HepG2 (cell line): ENCODE measurements around the gene PPIL6.

Source experiments
- ESRRA ChIP-seq: sonication (generic); formaldehyde crosslinking; IDR thresholded peaks from 2 replicates; pipeline ENCODE4 v1.5.1; 2020; ENCODE audit warnings: mild to moderate bottlenecking, low read depth, missing genetic modification reagents
- RNF2 ChIP-seq: fragments of 450-650 bp; conservative IDR thresholded peaks from 2 replicates; pipeline ENCODE4 v1.6.1; 2016; ENCODE audit warnings: low read depth
- SUZ12 ChIP-seq: fragments of 150-350 bp; IDR thresholded peaks from 2 replicates; pipeline ENCODE4 v1.6.1; 2014; ENCODE audit warnings: low read depth, low read length
- ZNF317 ChIP-seq: sonication (generic); formaldehyde crosslinking; IDR thresholded peaks from 2 replicates; pipeline ENCODE4 v1.5.0; 2020; ENCODE audit warnings: mild to moderate bottlenecking, missing genetic modification reagents
- ZNF816 ChIP-seq: sonication (generic); formaldehyde crosslinking; IDR thresholded peaks from 2 replicates; pipeline ENCODE4 v1.8.0; 2022; ENCODE audit warnings: missing genetic modification reagents, mild to moderate bottlenecking, borderline replicate concordance
- TF ChIP-seq, protein P1 (sequence below): sonication (generic); formaldehyde crosslinking; IDR thresholded peaks from 2 replicates; pipeline ENCODE4 v1.5.0; 2020; ENCODE audit warnings: mild to moderate bottlenecking, missing genetic modification reagents, moderate library complexity

DNA sequence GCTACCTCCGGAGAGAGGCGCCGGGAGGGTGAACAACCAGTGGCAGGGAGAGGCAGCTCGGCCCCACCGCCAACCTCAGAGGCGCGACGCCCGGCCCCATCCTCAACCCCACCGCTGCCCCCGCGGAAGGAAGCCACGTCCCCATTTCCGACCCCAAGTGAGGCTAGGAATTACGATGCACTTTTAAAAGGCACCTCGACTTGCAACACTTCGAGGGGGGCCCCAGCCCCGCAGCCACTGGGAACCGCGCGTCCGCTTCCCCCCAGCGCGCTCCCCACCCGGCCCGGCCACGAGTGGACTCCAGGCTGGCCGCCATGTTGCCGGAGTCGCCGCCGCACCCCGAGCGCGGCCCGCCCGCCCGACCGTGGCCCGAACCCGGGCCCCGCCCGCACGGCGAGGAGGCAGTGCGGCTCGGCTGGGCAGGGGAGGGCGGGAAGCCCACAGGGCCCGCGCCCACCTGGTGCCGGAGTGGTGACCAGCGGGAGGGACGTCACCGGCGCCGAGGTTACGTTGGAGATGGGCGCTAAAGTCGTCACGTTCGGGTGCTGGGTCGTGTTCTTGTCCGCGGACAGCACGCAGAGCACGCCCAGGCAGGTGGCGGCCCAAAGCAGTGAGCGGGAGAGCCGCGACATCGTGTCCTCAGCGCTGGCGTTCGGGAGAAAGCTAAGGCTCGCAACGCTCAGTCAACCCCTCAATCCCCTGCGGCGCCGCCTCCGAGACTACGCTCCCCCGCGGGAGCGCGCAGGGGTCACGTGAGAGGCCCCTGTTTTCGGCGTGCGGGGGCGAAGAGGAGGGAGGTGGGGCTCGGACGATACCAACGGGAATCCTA is 58.5 kb downstream of the PPIL6 start, which contains the start of gene CD164:
- TF ChIP-seq SUZ12, result no peak
- peak; percentile 79 for TF ChIP-seq ESRRA
- TF ChIP-seq ZNF816 (CRISPR knock-in tag), result no peak; the same call in 1 of the 2 replicates
- TF ChIP-seq, protein P1, sequence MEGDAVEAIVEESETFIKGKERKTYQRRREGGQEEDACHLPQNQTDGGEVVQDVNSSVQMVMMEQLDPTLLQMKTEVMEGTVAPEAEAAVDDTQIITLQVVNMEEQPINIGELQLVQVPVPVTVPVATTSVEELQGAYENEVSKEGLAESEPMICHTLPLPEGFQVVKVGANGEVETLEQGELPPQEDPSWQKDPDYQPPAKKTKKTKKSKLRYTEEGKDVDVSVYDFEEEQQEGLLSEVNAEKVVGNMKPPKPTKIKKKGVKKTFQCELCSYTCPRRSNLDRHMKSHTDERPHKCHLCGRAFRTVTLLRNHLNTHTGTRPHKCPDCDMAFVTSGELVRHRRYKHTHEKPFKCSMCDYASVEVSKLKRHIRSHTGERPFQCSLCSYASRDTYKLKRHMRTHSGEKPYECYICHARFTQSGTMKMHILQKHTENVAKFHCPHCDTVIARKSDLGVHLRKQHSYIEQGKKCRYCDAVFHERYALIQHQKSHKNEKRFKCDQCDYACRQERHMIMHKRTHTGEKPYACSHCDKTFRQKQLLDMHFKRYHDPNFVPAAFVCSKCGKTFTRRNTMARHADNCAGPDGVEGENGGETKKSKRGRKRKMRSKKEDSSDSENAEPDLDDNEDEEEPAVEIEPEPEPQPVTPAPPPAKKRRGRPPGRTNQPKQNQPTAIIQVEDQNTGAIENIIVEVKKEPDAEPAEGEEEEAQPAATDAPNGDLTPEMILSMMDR (CRISPR knock-in tag), result no peak; the same call in none of the 2 replicates
- TF ChIP-seq ZNF317 (CRISPR knock-in tag), result peak; percentile 59; the same call in 1 of the 2 replicates
- peak; percentile 61; the same call in 1 of the 2 replicates for TF ChIP-seq RNF2
